ENCODE results near the gene FOXA3.

The FOXA3 gene

GRCh38 chr19:45823182-45823581, 40.9 kb upstream of the FOXA3 start:
- H3K4me1 ChIP-seq: peaks cover 7% of the 10 kb centered on the region
- no peak overlapping the region for H3K4me3 ChIP-seq (ENCODE audit: low read depth, low read length)
- TF ChIP-seq, protein P1, sequence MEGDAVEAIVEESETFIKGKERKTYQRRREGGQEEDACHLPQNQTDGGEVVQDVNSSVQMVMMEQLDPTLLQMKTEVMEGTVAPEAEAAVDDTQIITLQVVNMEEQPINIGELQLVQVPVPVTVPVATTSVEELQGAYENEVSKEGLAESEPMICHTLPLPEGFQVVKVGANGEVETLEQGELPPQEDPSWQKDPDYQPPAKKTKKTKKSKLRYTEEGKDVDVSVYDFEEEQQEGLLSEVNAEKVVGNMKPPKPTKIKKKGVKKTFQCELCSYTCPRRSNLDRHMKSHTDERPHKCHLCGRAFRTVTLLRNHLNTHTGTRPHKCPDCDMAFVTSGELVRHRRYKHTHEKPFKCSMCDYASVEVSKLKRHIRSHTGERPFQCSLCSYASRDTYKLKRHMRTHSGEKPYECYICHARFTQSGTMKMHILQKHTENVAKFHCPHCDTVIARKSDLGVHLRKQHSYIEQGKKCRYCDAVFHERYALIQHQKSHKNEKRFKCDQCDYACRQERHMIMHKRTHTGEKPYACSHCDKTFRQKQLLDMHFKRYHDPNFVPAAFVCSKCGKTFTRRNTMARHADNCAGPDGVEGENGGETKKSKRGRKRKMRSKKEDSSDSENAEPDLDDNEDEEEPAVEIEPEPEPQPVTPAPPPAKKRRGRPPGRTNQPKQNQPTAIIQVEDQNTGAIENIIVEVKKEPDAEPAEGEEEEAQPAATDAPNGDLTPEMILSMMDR (IDR thresholded peaks at IDR 0.05; ENCODE audit: low read depth, low read length): no peak
- H3K9me3 ChIP-seq: no peaks in the 10 kb centered on the region
- H3K36me3 ChIP-seq: peaks cover 57% of the 10 kb centered on the region
- H3K27me3 ChIP-seq: no peaks in the 10 kb centered on the region
- DNase-seq: no peak

GRCh38 chr19:45824041-45824471, 40.1 kb upstream of the FOXA3 start:
- H3K36me3 ChIP-seq: peaks cover 66% of the 10 kb centered on the region
- peak; percentile 37 for DNase-seq
- H3K4me3 ChIP-seq (ENCODE audit: low read depth, low read length): no peak overlapping the region
- TF ChIP-seq, protein P1 (IDR thresholded peaks at IDR 0.05; ENCODE audit: low read depth, low read length): no peak
- no peaks in the 10 kb centered on the region for H3K9me3 ChIP-seq
- H3K4me1 ChIP-seq: peaks cover 7% of the 10 kb centered on the region
- no peaks in the 10 kb centered on the region for H3K27me3 ChIP-seq

DNA sequence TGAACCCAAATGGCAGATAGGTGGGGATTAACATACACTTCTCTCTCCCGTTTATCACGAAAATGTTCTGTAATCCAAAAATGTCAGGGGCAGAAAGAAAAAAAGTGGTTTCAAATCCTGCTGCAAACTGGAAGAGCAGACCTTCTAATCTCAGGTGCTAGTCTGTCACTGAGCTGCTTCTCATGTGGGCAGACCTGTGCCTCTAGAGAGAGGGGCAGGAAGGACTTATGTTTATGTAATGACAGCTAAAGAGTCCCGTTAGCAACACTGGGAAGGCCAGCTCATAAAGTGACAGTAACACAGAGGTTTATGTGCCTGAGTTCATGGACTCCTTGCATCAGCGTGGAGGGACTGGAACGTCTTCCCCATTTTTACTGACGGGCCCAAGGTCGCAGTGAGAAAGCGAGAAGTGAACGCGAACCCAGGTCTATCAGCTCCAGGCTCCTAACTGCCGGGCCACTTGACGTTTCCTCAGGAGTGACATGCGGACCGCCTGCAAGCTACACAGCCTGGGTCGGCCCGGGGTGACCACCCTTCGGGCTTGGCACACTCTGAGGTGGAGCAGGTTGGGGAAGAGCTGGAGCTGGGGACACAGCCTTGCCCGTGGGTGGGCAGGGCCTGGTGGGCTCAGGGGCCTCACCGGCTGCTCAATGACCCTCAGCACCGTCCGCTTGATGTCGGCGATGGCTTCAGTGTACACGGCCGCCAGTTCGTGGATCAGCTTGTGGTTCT, 39.4 kb upstream of the FOXA3 start:
- TF ChIP-seq, protein P1 (IDR thresholded peaks at IDR 0.05; ENCODE audit: low read depth, low read length): no peak
- no peaks in the 10 kb centered on the region for H3K27me3 ChIP-seq
- peaks cover 7% of the 10 kb centered on the region for H3K4me1 ChIP-seq
- no peak overlapping the region for H3K4me3 ChIP-seq (ENCODE audit: low read depth, low read length)
- H3K9me3 ChIP-seq: no peaks in the 10 kb centered on the region
- no peak for DNase-seq
- peaks cover 72% of the 10 kb centered on the region for H3K36me3 ChIP-seq

DNA sequence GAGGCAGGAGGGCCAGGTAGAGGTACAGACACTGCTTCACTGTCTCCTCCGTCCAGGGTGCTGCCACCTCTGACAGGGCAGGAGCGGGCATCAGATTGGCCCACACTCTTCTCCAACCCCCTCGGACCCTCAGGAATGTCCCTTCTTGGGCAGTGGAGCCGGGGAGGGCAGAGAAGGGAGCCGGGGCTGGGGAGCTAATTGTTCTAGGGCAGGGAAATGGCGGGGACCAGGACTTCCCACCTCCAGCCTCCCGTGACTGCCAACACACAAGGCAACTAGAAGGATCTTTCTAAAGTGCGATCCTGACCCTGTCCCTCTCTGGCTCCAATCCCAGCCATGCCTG, 38.9 kb upstream of the FOXA3 start:
- TF ChIP-seq, protein P1 (IDR thresholded peaks at IDR 0.05; ENCODE audit: low read depth, low read length): no peak
- peaks cover 7% of the 10 kb centered on the region for H3K4me1 ChIP-seq
- no peak for DNase-seq
- H3K36me3 ChIP-seq: peaks cover 78% of the 10 kb centered on the region
- no peaks in the 10 kb centered on the region for H3K9me3 ChIP-seq
- H3K4me3 ChIP-seq (ENCODE audit: low read depth, low read length): no peak overlapping the region
- no peaks in the 10 kb centered on the region for H3K27me3 ChIP-seq

DNA sequence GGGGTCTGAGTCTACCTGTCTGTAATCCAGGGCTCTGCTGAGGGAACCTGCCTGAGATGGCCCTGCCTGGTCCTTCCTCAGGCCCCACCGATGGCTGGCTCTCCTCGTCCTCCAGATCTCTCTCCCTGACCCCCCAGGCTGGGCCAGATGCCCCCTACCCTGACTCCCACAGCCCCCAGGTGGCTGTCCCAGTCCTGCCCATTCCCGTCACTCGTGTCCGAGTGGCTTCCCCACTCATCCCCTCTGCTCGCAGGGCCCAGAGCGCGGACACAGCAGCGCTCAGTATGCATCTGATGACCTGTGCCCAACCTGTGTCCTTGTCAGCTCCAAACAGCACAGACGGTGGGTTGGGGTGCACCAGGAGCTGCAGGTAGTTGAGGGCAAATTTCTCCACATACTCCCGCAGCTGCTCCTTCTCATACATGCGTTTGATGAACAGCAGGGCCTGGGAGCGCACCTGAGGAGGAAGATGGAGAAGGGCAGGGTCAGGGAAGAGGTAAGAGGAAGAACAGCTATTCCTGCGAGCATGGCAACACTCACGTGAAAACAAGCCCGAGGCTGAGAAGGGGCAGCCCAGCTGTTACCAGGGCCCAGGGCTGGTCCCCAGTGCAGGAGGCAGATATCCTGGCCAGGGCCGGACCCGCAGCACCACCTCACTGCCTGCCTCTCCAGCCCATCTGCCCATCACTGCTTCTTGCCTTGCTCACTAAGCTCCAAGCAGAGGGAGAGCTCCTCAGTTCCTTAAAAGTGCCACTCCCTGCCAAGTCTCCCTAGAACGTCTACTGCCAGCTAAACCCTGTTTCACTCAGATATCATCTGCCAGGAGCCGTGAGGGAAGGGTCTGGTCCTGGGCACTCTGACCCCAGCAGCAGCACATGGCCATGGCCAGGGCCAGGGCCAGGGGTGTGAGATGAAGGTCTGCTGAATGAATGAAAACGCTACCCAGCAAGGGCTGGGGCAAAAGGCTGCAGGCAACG, 37.9 kb upstream of the FOXA3 start:
- Histone ChIP-seq H3K27me3 (no peaks in the 10 kb centered on the region), H3K9me3 (no peaks in the 10 kb centered on the region), H3K4me1 (peaks cover 7% of the 10 kb centered on the region), H3K4me3 (ENCODE audit: low read depth, low read length) (no peak overlapping the region), H3K36me3 (peaks cover 83% of the 10 kb centered on the region)
- TF ChIP-seq, protein P1 (IDR thresholded peaks at IDR 0.05; ENCODE audit: low read depth, low read length): no peak
- DNase-seq: no peak
